K562 (cell line): Measurements from ENCODE around the gene HEG1. TPM values are rescaled to one million over a fixed set of nuclear protein-coding genes. Genes with fewer than 3 reads are reported as not detected.

ENCODE experiments used
- ATAC-seq: fragments of 200-7000 bp; cut with Tn5 transposase; 3 replicates; pipeline ENCODE4 v1.9.1; 2020; ENCODE audit warnings: moderate library complexity
- BruUV-seq: library from RNA; stranded (reverse); fragments of 400-500 nt; replicated peaks from 2 replicates; lab custom pipeline; 2021; lab: Mats Ljungman, UMichigan
- CTCF ChIA-PET: fragments of 300-600 bp; formaldehyde crosslinking; extraction: SDS; loops from one replicate; lab custom pipeline; 2021; ENCODE audit warnings: low intra/inter-chr PET ratio; lab: Yijun Ruan, JAX
- POLR2A ChIA-PET: fragments of 300-600, 350-650 bp; sonication (Branson Sonifier 250); formaldehyde crosslinking; extraction: SDS; loops from one replicate; lab custom pipeline; 2021; ENCODE audit warnings: antibody characterized with exemption, inconsistent platforms; lab: Yijun Ruan, JAX
- DNase-seq, 4 experiments: peaks; one replicate each; pipeline versions ENCODE4 v3.0.0 to v3.0.0-alpha.2; 2011 to 2018; ENCODE audit warnings: low spot score in 3 of 4, mixed read lengths in 3 of 4; ENCODE audit errors: extremely low read depth in 1 of 4
- FAIRE-seq: peaks from 2 replicates; lab custom pipeline; 2011; peaks lifted over from hg19 to GRCh38; lab: Jason Lieb, UNC
- H2AFZ ChIP-seq: 2 replicates; pipeline ENCODE4 v1.6.0; 2011; ENCODE audit warnings: low read depth, low read length, control low read depth, inconsistent platforms
- H3K27ac ChIP-seq: fragments of 200-600 bp; 3 replicates; pipeline ENCODE4 v1.8.0; 2011; ENCODE audit warnings: low read depth, mild to moderate bottlenecking, control low read depth, inconsistent platforms, low read length, moderate library complexity, mixed read lengths; ENCODE audit errors: extremely low read depth
- H3K27me3 ChIP-seq, 2 experiments: fragments of 300-600 bp in 1 of 2; 2 replicates in 1 of 2; 3 replicates in 1 of 2; pipeline versions ENCODE4 v1.6.0 to v1.8.0; 2011; ENCODE audit warnings: inconsistent platforms in 2 of 2, low read length in 2 of 2, mild to moderate bottlenecking in 1 of 2, mixed read lengths in 1 of 2, moderate library complexity in 1 of 2; ENCODE audit not compliant: control insufficient read depth in 2 of 2, insufficient read depth in 2 of 2
- H3K36me3 ChIP-seq: fragments of 300-600 bp; 3 replicates; pipeline ENCODE4 v1.8.0; 2011; ENCODE audit warnings: mild to moderate bottlenecking, low read length, inconsistent platforms; ENCODE audit not compliant: control insufficient read depth, insufficient read depth
- H3K4me1 ChIP-seq, 2 experiments: fragments of 200-600 bp in 1 of 2; replicated peaks in 1 of 2; 2 replicates in 1 of 2; 3 replicates in 1 of 2; pipeline versions ENCODE4 v1.5.1 to v1.8.0; 2011; ENCODE audit warnings: inconsistent platforms in 2 of 2, low read length in 2 of 2, mild to moderate bottlenecking in 1 of 2, mixed read lengths in 1 of 2, moderate library complexity in 1 of 2; ENCODE audit not compliant: control insufficient read depth in 2 of 2, insufficient read depth in 2 of 2
- H3K4me2 ChIP-seq: 2 replicates; pipeline ENCODE4 v1.6.1; 2011; ENCODE audit warnings: low read length, control low read depth, inconsistent platforms, mixed read lengths; ENCODE audit not compliant: insufficient read depth
- H3K4me3 ChIP-seq: fragments of 200-600 bp; sonication (generic), shearing (Covaris generic); 2 replicates; pipeline ENCODE4 v1.5.1; 2016; ENCODE audit warnings: control low read depth, inconsistent platforms
- H3K79me2 ChIP-seq: fragments of 200-600 bp; 3 replicates; pipeline ENCODE4 v1.8.0; 2011; ENCODE audit warnings: low read length, inconsistent platforms; ENCODE audit not compliant: control insufficient read depth, insufficient read depth
- H3K9ac ChIP-seq, 2 experiments: 2 replicates each; pipeline versions ENCODE4 v1.6.0 to v1.6.1; 2011; ENCODE audit warnings: low read depth in 2 of 2, low read length in 2 of 2, control low read depth in 1 of 2, inconsistent platforms in 1 of 2, mild to moderate bottlenecking in 1 of 2, mixed read lengths in 1 of 2; ENCODE audit not compliant: insufficient read depth in 1 of 2
- H3K9me1 ChIP-seq: one replicate; pipeline ENCODE4 v1.6.0; 2011; ENCODE audit warnings: inconsistent platforms, mild to moderate bottlenecking, low read length, moderate library complexity; ENCODE audit not compliant: control insufficient read depth, insufficient read depth
- H3K9me3 ChIP-seq: replicated peaks from 2 replicates; pipeline ENCODE4 v1.5.1; 2011; ENCODE audit warnings: low read depth, low read length, inconsistent platforms; ENCODE audit not compliant: control insufficient read depth, insufficient read depth
- H4K20me1 ChIP-seq: replicated peaks from 2 replicates; pipeline ENCODE4 v1.6.1; 2011; ENCODE audit warnings: low read length, inconsistent platforms, mixed read lengths; ENCODE audit not compliant: control insufficient read depth, insufficient read depth
- DEAF1 ChIP-seq: fragments of 450-650 bp; formaldehyde crosslinking; IDR thresholded peaks from 2 replicates; pipeline ENCODE4 v1.4.0; 2020; ENCODE audit warnings: mild to moderate bottlenecking, moderate library complexity
- PHB ChIP-seq: fragments of 250-450 bp; sonication (Bioruptor Pico); IDR thresholded peaks from 2 replicates; pipeline ENCODE4 v1.5.0; 2021
- SRF ChIP-seq, 2 experiments: fragments of 250-450, 450-650 bp in 1 of 2; sonication (Bioruptor Pico) in 1 of 2; sonication (generic) in 1 of 2; formaldehyde crosslinking; IDR thresholded peaks; 2 replicates each; pipeline versions ENCODE4 v1.5.0 to v1.5.1; 2020 to 2022; ENCODE audit warnings: mild to moderate bottlenecking in 1 of 2, missing genetic modification reagents in 1 of 2
- ZMIZ1 ChIP-seq, 2 experiments: fragments of 150-350 bp in 1 of 2; IDR thresholded peaks; 2 replicates each; pipeline ENCODE4 v1.6.1; 2012 to 2016; ENCODE audit warnings: low read depth in 2 of 2, low read length in 2 of 2, mild to moderate bottlenecking in 1 of 2, moderate library complexity in 1 of 2
- ZNF24 ChIP-seq: fragments of 450-650 bp; IDR thresholded peaks from 2 replicates; pipeline ENCODE4 v1.6.1; 2016
- ZNF431 ChIP-seq: sonication (generic); formaldehyde crosslinking; IDR thresholded peaks from 2 replicates; pipeline ENCODE4 v1.8.0; 2022; ENCODE audit warnings: mild to moderate bottlenecking, missing genetic modification reagents
- ZNF592 ChIP-seq: fragments of 450-650 bp; IDR thresholded peaks from 2 replicates; pipeline ENCODE4 v1.6.1; 2017; ENCODE audit warnings: antibody characterized with exemption, mild to moderate bottlenecking
- ZNF696 ChIP-seq: fragments of 250-450 bp; sonication (Bioruptor Pico); conservative IDR thresholded peaks from 2 replicates; pipeline ENCODE4 v1.4.0; 2020; ENCODE audit warnings: mild to moderate bottlenecking, moderate library complexity
- WGBS: fragments of 100-300 bp; shearing (Covaris generic); methylation state at CpG from one replicate; pipeline ENCODE4 v1.1.6; 2016; ENCODE audit warnings: low coverage, mixed read lengths; ENCODE audit not compliant: insufficient coverage; ENCODE audit errors: missing lambda C conversion rate; 5-methylcytosine and 5-hydroxymethylcytosine counted together
- in situ Hi-C: fragments of 300-500 bp; cut with MboI; formaldehyde crosslinking; loops from 4 replicates; pipeline ENCODE4 v1.15.0; 2018; ENCODE audit warnings: inconsistent platforms, mixed read lengths
- intact Hi-C: fragments of 100-400 bp; cut with micrococcal nuclease; formaldehyde crosslinking; loops from 2 replicates; pipeline ENCODE4 v1.14.2; 2022
- polyA plus RNA-seq, 8 experiments: library from polyadenylated mRNA; depleted of rRNA in 4 of 8; stranded (reverse) in 5 of 8; unstranded in 3 of 8; fragments of >200 nt; fragmentation: Nextera tagmentation in 2 of 8; fragmentation: Illumina TruSeq in 1 of 8; extraction: Ambion mirVana in 2 of 8; extraction: Trizol in 1 of 8; gene quantifications; 2 replicates each; pipeline versions ENCODE4 v1.2.1 to v1.2.3, GENCODE V29; 2011 to 2014; ENCODE audit warnings: inconsistent platforms in 1 of 8, missing spikeins in 1 of 8
- total RNA-seq, 7 experiments: library from RNA; depleted of rRNA in 6 of 7; stranded (reverse); fragments of >200 nt in 6 of 7; fragmentation: Illumina TruSeq in 2 of 7; extraction: Trizol in 2 of 7; gene quantifications; 2 replicates each; pipeline versions ENCODE4 v1.2.1 to v1.2.3, GENCODE V29; 2011 to 2021; ENCODE audit warnings: low replicate concordance in 1 of 7

HEG1 gene
- total and polyA plus RNA-seq, 9 of the 15 experiments (the other 6 are each of a cell fraction or from before 2014, with no cell fraction given) = 0.24 TPM; not detected in 8

- no peaks in the 10 kb centered on the region for H4K20me1 ChIP-seq
- WGBS = 4% methylated on average over 8 of the region's 8 CpGs
- no peak overlapping the region for H3K27ac ChIP-seq
- no peak overlapping the region for H3K9ac ChIP-seq
- no peaks in the 10 kb centered on the region for H3K36me3 ChIP-seq
- POLR2A ChIA-PET = no interaction called here
- in situ Hi-C loops (no loop called here), intact Hi-C loops (no loop called here)
- no peak for DNase-seq
- no peaks in the 10 kb centered on the region for H3K9me1 ChIP-seq
- no peak for ATAC-seq
- H3K9me3 ChIP-seq = no peaks in the 10 kb centered on the region
- H3K4me1 ChIP-seq = peaks cover 0 to 11% of the 10 kb centered on the region in 2 experiments; a peak in 2 of 5 replicates
- no peak for TF ChIP-seq ZMIZ1 (IDR thresholded peaks at IDR 0.05; ENCODE audit: low read depth in 2 of 2, low read length in 2 of 2)
- no peak for TF ChIP-seq DEAF1 (CRISPR knock-in tag)
- TF ChIP-seq ZNF696 (CRISPR knock-in tag) = no peak
- no peak for TF ChIP-seq ZNF431 (CRISPR knock-in tag)
- TF ChIP-seq ZNF24 = no peak
- TF ChIP-seq SRF (CRISPR knock-in tag; IDR thresholded peaks at IDR 0.05) = no peak
- TF ChIP-seq ZNF592 = no peak
- no peak for TF ChIP-seq PHB (CRISPR knock-in tag)
- no peak for FAIRE-seq
- H3K79me2 ChIP-seq = no peaks in the 10 kb centered on the region
- H3K4me3 ChIP-seq = no peak overlapping the region
- CTCF ChIA-PET = no interaction called here
- H2AFZ ChIP-seq = no peak overlapping the region
- no peak overlapping the region for H3K4me2 ChIP-seq
- BruUV-seq = no TSS peak
- H3K27me3 ChIP-seq = peaks cover 25 to 60% of the 10 kb centered on the region in 2 experiments
Observed at GRCh38 chr3:125052624-125053303, 3.0 kb downstream of the HEG1 start.
